Ishikawa (cell line): Measurements from ENCODE around the gene PTPN1.

Experiments used
- CEBPB ChIP-seq: IDR thresholded peaks from 2 replicates; pipeline ENCODE4 v1.6.1; 2012
- CREB1 ChIP-seq: IDR thresholded peaks from 2 replicates; pipeline ENCODE4 v1.6.1; 2012; ENCODE audit warnings: low read depth
- EGR1 ChIP-seq: IDR thresholded peaks from 2 replicates; pipeline ENCODE4 v1.6.1; 2012
- EP300 ChIP-seq: IDR thresholded peaks from 2 replicates; pipeline ENCODE4 v1.6.1; 2012; ENCODE audit warnings: borderline replicate concordance
- FOXM1 ChIP-seq: IDR thresholded peaks from 2 replicates; pipeline ENCODE4 v1.6.1; 2012; ENCODE audit warnings: low read depth, borderline replicate concordance
- MAX ChIP-seq: IDR thresholded peaks from 2 replicates; pipeline ENCODE4 v1.6.1; 2012
- NFIC ChIP-seq: IDR thresholded peaks from 2 replicates; pipeline ENCODE4 v1.6.1; 2012
- RAD21 ChIP-seq: IDR thresholded peaks from 2 replicates; pipeline ENCODE4 v1.6.1; 2012; ENCODE audit warnings: low read depth
- REST ChIP-seq: IDR thresholded peaks from 2 replicates; pipeline ENCODE4 v1.6.1; 2012; ENCODE audit warnings: low read depth, mild to moderate bottlenecking
- TAF1 ChIP-seq: IDR thresholded peaks from 2 replicates; pipeline ENCODE4 v1.6.1; 2012; ENCODE audit warnings: low read depth, mild to moderate bottlenecking
- TCF12 ChIP-seq: IDR thresholded peaks from 2 replicates; pipeline ENCODE4 v1.6.1; 2012; ENCODE audit warnings: low read depth
- TEAD4 ChIP-seq: IDR thresholded peaks from 2 replicates; pipeline ENCODE4 v1.6.1; 2012
- USF1 ChIP-seq: IDR thresholded peaks from 2 replicates; pipeline ENCODE4 v1.6.1; 2012
- YY1 ChIP-seq: IDR thresholded peaks from 2 replicates; pipeline ENCODE4 v1.6.1; 2012; ENCODE audit warnings: low read depth
- ZBTB7A ChIP-seq: IDR thresholded peaks from 2 replicates; pipeline ENCODE4 v1.6.1; 2012; ENCODE audit warnings: low read depth

PTPN1 gene

GRCh38 chr20:50604451-50604850 lies 94.3 kb downstream of the PTPN1 start:
- TF ChIP-seq CEBPB, result no peak

- TF ChIP-seq TCF12 (no peak), MAX (no peak), CEBPB (no peak)
Observed at GRCh38 chr20:50605136-50605535, 95.0 kb downstream of the PTPN1 start.

GRCh38 chr20:50607436-50607835 lies 97.3 kb downstream of the PTPN1 start:
- TF ChIP-seq CREB1 (no peak), ZBTB7A (no peak), YY1 (no peak), EP300 (no peak), REST (no peak), TAF1 (no peak), NFIC (no peak), TEAD4 (no peak), MAX (no peak), CEBPB (no peak), FOXM1 (no peak), EGR1 (no peak), TCF12 (no peak), RAD21 (no peak), USF1 (no peak)

- TF ChIP-seq TCF12, result no peak
Observed at GRCh38 chr20:50607850-50608749, 97.9 kb downstream of the PTPN1 start.

- TF ChIP-seq EP300, result no peak
- TF ChIP-seq USF1, result no peak
- TF ChIP-seq TCF12, result no peak
- no peak for TF ChIP-seq CEBPB
- TF ChIP-seq ZBTB7A, result no peak
- TF ChIP-seq CREB1, result no peak
- TF ChIP-seq YY1, result no peak
- TF ChIP-seq RAD21, result no peak
- TF ChIP-seq NFIC, result no peak
Observed at GRCh38 chr20:50608750-50609104, 98.5 kb downstream of the PTPN1 start.

GRCh38 chr20:50609438-50609989 lies 99.3 kb downstream of the PTPN1 start:
- TF ChIP-seq FOXM1 (no peak), EGR1 (no peak), NFIC (no peak), TAF1 (no peak), CREB1 (no peak), TEAD4 (no peak), CEBPB (no peak), TCF12 (no peak), YY1 (no peak), RAD21 (no peak), MAX (no peak), ZBTB7A (no peak), EP300 (no peak), USF1 (no peak), REST (no peak)
